Left kidney (tissue), 2 donors: Measurements from ENCODE around the gene RAN. TPM values are rescaled to one million over a fixed set of nuclear protein-coding genes. Genes with fewer than 3 reads are reported as not detected.
"Not testable (repeated sequence)": the region's sequence is repeated elsewhere in the genome, so short reads cannot be mapped to it uniquely, and the experiment has no call there.

Source experiments
- DNase-seq: peaks from one replicate; pipeline ENCODE4 v3.0.0-alpha.2; 2013
- polyA plus RNA-seq: library from polyadenylated mRNA; unstranded; fragments of 120-200 nt; gene quantifications from one replicate; pipeline ENCODE4 v1.2.1, GENCODE V29; 2013; ENCODE audit not compliant: insufficient read length

RAN gene
- polyA plus RNA-seq, 1 donor, result 676 TPM

- no peak for DNase-seq
These were observed 24.8 kb upstream of the RAN start for GRCh38 chr12:130847112-130847511.

- DNase-seq, result not testable (repeated sequence)
These were observed 23.8 kb upstream of the RAN start for GRCh38 chr12:130848105-130848504.

- DNase-seq, result not testable (repeated sequence)
These were observed 23.0 kb upstream of the RAN start for GRCh38 chr12:130848785-130849305.

- DNase-seq, result no peak
These were observed 22.1 kb upstream of the RAN start for GRCh38 chr12:130849561-130850417.

- no peak for DNase-seq
These were observed 21.3 kb upstream of the RAN start for GRCh38 chr12:130850418-130851021.

GRCh38 chr12:130856088-130856487, 15.8 kb upstream of the RAN start:
- DNase-seq, result no peak

GRCh38 chr12:130858084-130858483, 13.8 kb upstream of the RAN start:
- no peak for DNase-seq

GRCh38 chr12:130859161-130859560, 12.7 kb upstream of the RAN start:
- DNase-seq, result no peak

GRCh38 chr12:130860311-130860710, 11.6 kb upstream of the RAN start:
- DNase-seq, result no peak

- DNase-seq, result no peak
These were observed 9.7 kb upstream of the RAN start for GRCh38 chr12:130862161-130862560.

GRCh38 chr12:130862771-130863170, 9.1 kb upstream of the RAN start:
- DNase-seq, result not testable (repeated sequence)

GRCh38 chr12:130863298-130863697, 8.6 kb upstream of the RAN start:
- DNase-seq, result no peak

- DNase-seq, result no peak
These were observed 3.5 kb upstream of the RAN start for GRCh38 chr12:130868412-130868811.

GRCh38 chr12:130870442-130871285, 1.2 kb upstream of the RAN start:
- no peak for DNase-seq

- DNase-seq, result no peak
These were observed 572 bp downstream of the RAN start for GRCh38 chr12:130872179-130873096.

GRCh38 chr12:130873106-130873795, 1.4 kb downstream of the RAN start:
- no peak for DNase-seq

GRCh38 chr12:130873825-130874224, 2.0 kb downstream of the RAN start:
- DNase-seq, result no peak

GRCh38 chr12:130874696-130875095, 2.8 kb downstream of the RAN start:
- no peak for DNase-seq

GRCh38 chr12:130875193-130875592, 3.3 kb downstream of the RAN start:
- no peak for DNase-seq

- not testable (repeated sequence) for DNase-seq
These were observed 3.8 kb downstream of the RAN start for GRCh38 chr12:130875708-130876107.

- no peak for DNase-seq
These were observed 4.4 kb downstream of the RAN start for GRCh38 chr12:130876297-130876696.
